Activated T-cell treated with anti-CD3 and anti-CD28 coated beads, Interleukin-2, amount 50 U/mL, for 24 hours (primary cell): Measurements from ENCODE around the gene FAM107B.
"Not testable (repeated sequence)": the region's sequence is repeated elsewhere in the genome, so short reads cannot be mapped to it uniquely, and the experiment has no call there.

Experiments
- DNase-seq: peaks from one replicate; pipeline ENCODE4 v3.0.0-alpha.2; 2020
- H3K27ac Mint-ChIP-seq: 2 replicates; pipeline ENCODE4 v1.8.0; 2020; ENCODE audit warnings: mild to moderate bottlenecking, mixed read lengths
- H3K27me3 Mint-ChIP-seq: 2 replicates; pipeline ENCODE4 v1.8.0; 2020; ENCODE audit warnings: mixed read lengths
- H3K36me3 Mint-ChIP-seq: 2 replicates; pipeline ENCODE4 v1.8.0; 2020; ENCODE audit warnings: low read depth, mixed read lengths
- H3K4me1 Mint-ChIP-seq: 2 replicates; pipeline ENCODE4 v1.8.0; 2020; ENCODE audit warnings: low read depth, mixed read lengths
- H3K4me3 Mint-ChIP-seq: 2 replicates; pipeline ENCODE4 v1.8.0; 2020; ENCODE audit warnings: mild to moderate bottlenecking, moderate library complexity, mixed read lengths
- H3K9me3 Mint-ChIP-seq: 2 replicates; pipeline ENCODE4 v1.8.0; 2020; ENCODE audit warnings: mixed read lengths

The FAM107B gene

GRCh38 chr10:14639637-14640036 lies 135.1 kb downstream of the FAM107B start:
- Mint-ChIP-seq H3K4me3 (no peak overlapping the region), H3K36me3 (no peaks in the 10 kb centered on the region), H3K4me1 (peaks cover 9% of the 10 kb centered on the region), H3K9me3 (no peaks in the 10 kb centered on the region), H3K27ac (no peak overlapping the region), H3K27me3 (no peaks in the 10 kb centered on the region)
- no peak for DNase-seq

DNA sequence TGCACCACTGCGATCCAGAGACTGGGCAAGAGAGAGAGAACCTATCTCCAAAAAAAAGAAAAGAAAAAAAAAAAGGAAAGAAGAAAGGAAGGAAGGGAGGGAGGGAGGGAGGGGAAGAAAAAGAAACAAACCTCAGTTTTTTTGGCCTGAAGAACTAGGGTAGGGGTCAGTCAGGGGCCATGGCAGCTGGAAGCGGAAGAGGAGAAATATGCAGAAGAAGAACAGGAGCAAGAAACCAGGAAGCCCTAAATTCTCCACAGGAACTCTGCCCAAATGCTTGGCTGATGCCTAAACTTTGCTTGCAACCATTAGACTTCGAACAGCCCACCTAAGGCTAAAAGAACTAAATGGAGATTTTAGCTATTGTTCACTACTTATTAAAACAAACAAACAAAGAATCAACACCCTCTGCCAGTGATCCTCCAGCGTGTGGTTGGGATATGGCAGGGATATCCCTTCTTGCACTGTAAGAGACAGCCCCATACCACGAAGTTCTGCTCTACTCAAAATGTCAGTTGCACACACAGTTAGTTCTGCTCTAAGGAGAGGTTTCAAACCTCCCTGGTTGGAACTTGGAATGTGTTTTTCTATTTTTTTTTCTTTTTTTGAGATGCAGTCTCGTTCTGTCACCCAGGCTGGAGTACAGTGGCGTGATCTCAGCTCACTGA lies 139.5 kb downstream of the FAM107B start:
- no peak overlapping the region for H3K27ac Mint-ChIP-seq
- no peaks in the 10 kb centered on the region for H3K27me3 Mint-ChIP-seq
- H3K9me3 Mint-ChIP-seq, result no peaks in the 10 kb centered on the region
- H3K36me3 Mint-ChIP-seq, result no peaks in the 10 kb centered on the region
- H3K4me3 Mint-ChIP-seq, result no peak overlapping the region
- H3K4me1 Mint-ChIP-seq, result peaks cover 2% of the 10 kb centered on the region
- no peak for DNase-seq

DNA sequence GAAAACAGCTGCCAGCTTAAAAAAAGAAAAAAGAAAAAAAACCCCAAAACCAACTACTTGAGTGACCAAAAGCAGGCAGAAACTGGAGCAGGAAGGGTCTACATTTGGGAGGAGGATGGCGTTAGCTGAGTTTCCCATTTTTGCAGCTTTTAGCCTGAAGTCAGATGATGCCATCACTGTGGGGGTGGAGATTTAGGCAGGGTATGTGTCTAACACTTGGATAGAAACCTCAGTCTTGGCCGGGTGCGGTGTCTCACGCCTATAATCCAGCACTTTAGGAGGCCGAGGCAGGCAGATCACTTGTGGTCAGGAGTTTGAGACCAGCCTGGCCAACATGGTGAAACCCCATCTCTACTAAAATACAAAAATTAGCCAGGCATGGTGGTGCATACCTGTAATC lies 140.1 kb downstream of the FAM107B start:
- H3K27me3 Mint-ChIP-seq, DNase-seq, H3K9me3 Mint-ChIP-seq, H3K4me3 Mint-ChIP-seq, H3K27ac Mint-ChIP-seq, H3K36me3 Mint-ChIP-seq, H3K4me1 Mint-ChIP-seq: not testable (repeated sequence)

- no peak for DNase-seq
- H3K4me3 Mint-ChIP-seq, result no peak overlapping the region
Observed at GRCh38 chr10:14625765-14626525, 148.8 kb downstream of the FAM107B start.

GRCh38 chr10:14625192-14625631 lies 149.5 kb downstream of the FAM107B start:
- H3K36me3 Mint-ChIP-seq, result no peaks in the 10 kb centered on the region
- H3K4me3 Mint-ChIP-seq, result no peak overlapping the region
- H3K27me3 Mint-ChIP-seq, result no peaks in the 10 kb centered on the region
- no peak overlapping the region for H3K27ac Mint-ChIP-seq
- H3K9me3 Mint-ChIP-seq, result no peaks in the 10 kb centered on the region
- peaks cover 4% of the 10 kb centered on the region for H3K4me1 Mint-ChIP-seq
- DNase-seq, result no peak

More at GRCh38 chr10:14625765-14626525, 148.8 kb downstream of the FAM107B start:
- no peak overlapping the region for H3K27ac Mint-ChIP-seq
- H3K27me3 Mint-ChIP-seq, result no peaks in the 10 kb centered on the region
- peaks cover 4% of the 10 kb centered on the region for H3K4me1 Mint-ChIP-seq
- H3K36me3 Mint-ChIP-seq, result no peaks in the 10 kb centered on the region
- no peaks in the 10 kb centered on the region for H3K9me3 Mint-ChIP-seq

- Mint-ChIP-seq H3K9me3 (no peaks in the 10 kb centered on the region), H3K27ac (no peak overlapping the region), H3K27me3 (no peaks in the 10 kb centered on the region), H3K4me3 (no peak overlapping the region), H3K36me3 (no peaks in the 10 kb centered on the region), H3K4me1 (no peaks in the 10 kb centered on the region)
- DNase-seq, result no peak
Observed at GRCh38 chr10:14624600-14624999, 150.1 kb downstream of the FAM107B start.

GRCh38 chr10:14623931-14624330 lies 150.8 kb downstream of the FAM107B start:
- Mint-ChIP-seq H3K9me3 (no peaks in the 10 kb centered on the region), H3K4me1 (no peaks in the 10 kb centered on the region), H3K36me3 (no peaks in the 10 kb centered on the region), H3K27me3 (no peaks in the 10 kb centered on the region), H3K4me3 (no peak overlapping the region), H3K27ac (no peak overlapping the region)
- no peak for DNase-seq

- H3K36me3 Mint-ChIP-seq, result no peaks in the 10 kb centered on the region
- no peak overlapping the region for H3K27ac Mint-ChIP-seq
- no peaks in the 10 kb centered on the region for H3K27me3 Mint-ChIP-seq
- no peak for DNase-seq
- H3K9me3 Mint-ChIP-seq, result no peaks in the 10 kb centered on the region
- H3K4me1 Mint-ChIP-seq, result peaks cover 23% of the 10 kb centered on the region
- H3K4me3 Mint-ChIP-seq, result no peak overlapping the region
Observed at GRCh38 chr10:14621037-14621436, 153.7 kb downstream of the FAM107B start.

- Mint-ChIP-seq H3K27me3 (no peaks in the 10 kb centered on the region), H3K9me3 (no peaks in the 10 kb centered on the region), H3K36me3 (no peaks in the 10 kb centered on the region), H3K27ac (no peak overlapping the region), H3K4me3 (no peak overlapping the region), H3K4me1 (peaks cover 26% of the 10 kb centered on the region)
- DNase-seq, result no peak
Observed at GRCh38 chr10:14618674-14619073, 156.0 kb downstream of the FAM107B start.

DNA sequence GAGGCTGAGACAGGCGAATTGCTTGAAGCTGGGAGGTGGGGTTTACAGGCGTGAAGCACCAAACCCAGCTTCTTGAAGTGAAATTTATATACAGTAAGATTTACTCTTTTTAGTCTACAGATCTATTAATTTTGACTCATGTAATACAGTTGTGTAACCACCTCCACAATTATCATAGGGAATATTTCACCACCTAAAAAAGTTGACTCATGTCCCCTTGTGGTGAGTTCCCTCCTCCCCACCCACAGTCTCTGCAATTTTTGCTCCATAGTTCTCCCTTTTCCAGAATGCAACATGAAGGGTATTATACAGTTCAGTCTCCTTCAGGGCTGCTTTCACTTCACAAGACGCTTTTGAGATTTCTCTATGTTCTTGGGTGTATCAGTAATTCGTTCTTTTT lies 156.8 kb downstream of the FAM107B start:
- Mint-ChIP-seq H3K4me1 (peaks cover 35% of the 10 kb centered on the region), H3K27ac (peak overlapping the region; percentile 13), H3K27me3 (no peaks in the 10 kb centered on the region), H3K4me3 (no peak overlapping the region), H3K9me3 (no peaks in the 10 kb centered on the region), H3K36me3 (no peaks in the 10 kb centered on the region)
- no peak for DNase-seq

DNA sequence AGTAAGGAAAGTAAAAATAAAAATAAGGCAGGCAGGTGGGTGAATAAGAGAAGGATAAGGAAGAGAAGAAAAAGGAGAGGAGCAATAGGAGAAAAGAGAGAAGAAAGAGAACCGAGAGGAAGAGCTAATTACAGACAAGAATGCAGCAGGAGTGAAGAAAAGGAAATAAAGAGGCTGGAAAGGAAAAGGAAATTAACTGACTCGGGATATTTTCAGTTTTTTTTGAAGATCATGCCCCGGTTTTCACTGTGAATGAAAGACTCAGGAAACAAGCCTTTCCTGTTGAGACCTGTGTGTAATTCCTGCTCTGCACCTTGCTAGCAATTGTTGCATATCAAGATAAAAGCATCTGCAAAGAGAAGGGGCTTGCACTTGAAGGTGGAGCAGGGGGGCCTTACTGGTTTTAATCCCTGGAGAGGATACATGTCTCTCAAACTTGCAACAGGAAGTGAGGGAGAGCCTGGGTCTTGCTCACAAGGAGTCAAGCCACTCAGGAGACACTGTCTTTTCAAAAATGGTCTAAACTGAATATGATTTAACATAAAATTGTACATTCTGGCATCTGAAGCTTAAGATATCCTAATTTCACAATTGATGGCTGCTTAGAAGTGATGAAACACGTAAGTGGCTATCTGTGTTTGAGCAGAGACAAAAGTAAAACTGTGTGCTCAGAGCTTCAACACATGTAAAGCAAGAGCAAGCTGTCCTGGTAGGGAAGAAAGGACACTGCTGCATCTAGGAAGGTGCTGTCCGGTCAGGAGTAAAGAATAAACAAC lies 157.6 kb downstream of the FAM107B start:
- H3K27ac Mint-ChIP-seq, result no peak overlapping the region
- DNase-seq, result no peak
- no peaks in the 10 kb centered on the region for H3K9me3 Mint-ChIP-seq
- no peaks in the 10 kb centered on the region for H3K36me3 Mint-ChIP-seq
- peaks cover 35% of the 10 kb centered on the region for H3K4me1 Mint-ChIP-seq
- H3K27me3 Mint-ChIP-seq, result no peaks in the 10 kb centered on the region
- no peak overlapping the region for H3K4me3 Mint-ChIP-seq

GRCh38 chr10:14616465-14616864 lies 158.2 kb downstream of the FAM107B start:
- H3K36me3 Mint-ChIP-seq, result no peaks in the 10 kb centered on the region
- no peak overlapping the region for H3K4me3 Mint-ChIP-seq

GRCh38 chr10:14613588-14613920 lies 161.1 kb downstream of the FAM107B start:
- H3K9me3 Mint-ChIP-seq, result no peaks in the 10 kb centered on the region
- no peaks in the 10 kb centered on the region for H3K36me3 Mint-ChIP-seq
- no peak for DNase-seq
- H3K27ac Mint-ChIP-seq, result peak overlapping the region; percentile 16
- no peaks in the 10 kb centered on the region for H3K27me3 Mint-ChIP-seq
- H3K4me3 Mint-ChIP-seq, result no peak overlapping the region
- H3K4me1 Mint-ChIP-seq, result peaks cover 46% of the 10 kb centered on the region

More at GRCh38 chr10:14616465-14616864, 158.2 kb downstream of the FAM107B start:
- H3K27me3 Mint-ChIP-seq, result no peaks in the 10 kb centered on the region
- no peak overlapping the region for H3K27ac Mint-ChIP-seq
- H3K4me1 Mint-ChIP-seq, result peaks cover 35% of the 10 kb centered on the region
- no peaks in the 10 kb centered on the region for H3K9me3 Mint-ChIP-seq
- DNase-seq, result no peak

DNA sequence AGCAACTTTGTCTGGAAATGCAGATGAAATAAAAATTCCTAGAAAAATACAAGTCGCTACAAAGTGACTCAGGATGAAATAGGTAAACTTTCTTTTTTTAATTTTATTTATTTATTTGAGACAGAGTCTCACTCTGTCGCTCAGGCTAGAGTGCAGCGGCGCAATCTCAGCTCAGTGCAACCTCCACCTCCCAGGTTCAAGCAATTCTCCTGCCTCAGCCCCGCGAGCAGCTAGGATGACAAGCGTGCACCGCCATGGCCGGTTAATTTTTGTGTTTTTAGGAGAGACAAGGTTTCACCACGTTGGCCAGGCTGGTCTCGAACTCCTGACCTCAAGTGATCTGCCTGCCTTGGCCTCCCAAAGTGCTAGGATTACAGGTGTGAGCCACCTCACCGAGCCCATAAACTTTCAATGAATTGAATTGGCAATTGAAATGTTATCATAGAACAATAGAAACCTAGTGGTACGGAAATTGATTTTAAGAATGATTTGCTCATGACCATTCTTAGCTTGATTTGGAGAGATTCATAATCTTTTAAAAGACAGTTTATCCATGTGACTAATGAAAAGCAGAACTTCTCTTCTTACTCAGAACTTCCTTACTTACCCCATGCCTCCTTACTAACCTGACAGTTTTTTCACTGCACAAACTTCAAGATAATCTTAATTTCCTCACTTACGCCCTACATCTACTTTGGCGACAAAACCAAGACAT lies 161.7 kb downstream of the FAM107B start:
- Mint-ChIP-seq H3K36me3 (no peaks in the 10 kb centered on the region), H3K27me3 (no peaks in the 10 kb centered on the region), H3K4me3 (no peak overlapping the region), H3K27ac (peak overlapping the region; percentile 16), H3K9me3 (no peaks in the 10 kb centered on the region), H3K4me1 (peaks cover 49% of the 10 kb centered on the region)
- DNase-seq, result no peak
